HG03159 (cell line): Measurements from ENCODE around the gene IGSF21.
"Not testable (repeated sequence)": the region's sequence is repeated elsewhere in the genome, so short reads cannot be mapped to it uniquely, and the experiment has no call there.

Experiments
- ATAC-seq: cut with Tn5 transposase; IDR thresholded peaks from one replicate; pipeline ENCODE4 v1.9.1; 2021; ENCODE audit warnings: mild to moderate bottlenecking, moderate library complexity; ENCODE audit not compliant: unreplicated experiment

Gene IGSF21

DNA sequence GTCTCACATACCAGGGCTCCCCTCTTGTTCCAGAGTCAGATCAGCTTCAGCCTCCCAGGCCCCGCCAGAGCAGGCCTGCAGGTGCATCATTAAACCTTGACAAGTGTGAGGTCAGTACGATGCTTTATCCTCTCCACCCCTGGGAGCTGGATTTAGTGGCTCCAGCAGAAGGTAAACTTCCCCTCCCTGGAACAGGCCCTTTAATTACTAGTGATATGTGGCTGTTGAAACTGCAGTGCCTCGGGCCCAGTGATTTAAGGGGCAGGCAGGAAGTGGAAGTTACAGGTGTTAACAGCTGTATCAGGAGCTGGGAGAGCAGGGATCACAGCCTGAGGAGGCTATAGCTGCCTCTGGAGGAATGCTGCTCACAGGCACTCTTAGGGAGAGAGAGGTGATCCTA, 240.8 kb downstream of the IGSF21 start:
- no peak for ATAC-seq

DNA sequence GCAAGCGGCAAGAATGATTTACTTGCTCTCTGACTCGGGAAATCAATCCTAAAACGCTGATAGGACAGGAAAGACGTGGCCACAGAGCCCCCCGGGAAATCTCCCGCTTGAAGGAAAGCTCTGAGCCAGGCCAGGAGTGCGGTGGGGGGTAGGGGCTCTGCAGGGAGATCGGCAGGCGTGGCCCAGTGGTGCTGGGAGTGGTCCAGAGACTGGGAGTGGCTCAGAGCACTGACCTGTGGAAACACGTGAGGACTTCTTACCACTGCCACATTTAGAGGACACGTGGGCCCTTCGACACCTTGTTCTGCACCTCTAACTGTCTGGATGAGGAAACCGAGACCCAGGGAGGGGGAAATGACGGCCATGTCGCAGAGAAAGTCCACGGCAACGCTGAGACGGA, 243.1 kb downstream of the IGSF21 start:
- no peak for ATAC-seq

DNA sequence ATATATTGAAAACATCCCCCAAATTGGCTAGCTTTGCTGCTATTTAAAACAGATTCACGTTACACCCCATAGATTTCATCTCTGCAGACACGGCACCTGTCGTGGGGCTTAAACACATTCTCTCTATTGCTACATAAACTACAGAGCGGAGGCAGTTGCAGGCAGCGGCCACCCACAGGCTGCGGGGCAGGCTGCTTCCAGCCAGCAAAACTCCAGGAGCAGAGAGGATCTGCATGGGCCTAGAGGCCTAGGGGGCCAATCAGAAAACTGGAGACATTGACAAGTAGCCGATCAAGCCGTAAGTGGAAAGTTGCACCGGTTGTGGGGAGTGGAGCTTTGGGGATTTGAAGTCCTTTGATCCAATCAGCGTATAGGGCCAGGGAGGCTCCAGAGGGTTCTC, 244.1 kb downstream of the IGSF21 start:
- no peak for ATAC-seq

DNA sequence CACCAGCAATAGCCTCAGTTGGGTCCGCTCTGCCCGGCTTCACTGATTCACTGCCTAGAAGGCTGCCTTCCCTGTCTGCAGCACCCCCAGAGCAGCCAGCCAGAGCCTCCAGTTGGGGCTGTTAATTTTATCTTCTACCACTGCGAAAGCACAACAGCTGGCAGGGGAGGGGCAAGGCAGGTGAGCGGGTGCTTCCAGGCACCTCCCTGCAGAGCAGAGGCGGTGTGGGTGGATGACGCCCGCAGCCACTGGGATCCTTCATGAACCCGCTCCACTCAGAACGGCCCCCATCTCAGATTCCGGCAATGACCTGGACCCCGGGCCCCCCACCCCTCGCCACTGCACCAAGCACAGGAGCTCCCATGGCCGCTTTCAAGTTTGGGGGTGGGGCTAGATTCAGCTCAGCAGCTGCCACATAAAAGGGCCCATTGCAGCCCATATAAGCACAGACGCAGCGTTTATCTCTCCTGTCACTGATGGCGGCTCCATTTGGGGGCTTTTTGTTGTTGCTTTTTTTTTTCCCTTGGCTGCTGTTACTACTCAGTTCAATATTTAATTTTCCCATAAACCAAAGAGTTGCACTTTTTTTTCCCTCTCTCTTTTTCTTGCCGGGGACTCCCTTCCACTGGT, 245.2 kb downstream of the IGSF21 start:
- no peak for ATAC-seq

DNA sequence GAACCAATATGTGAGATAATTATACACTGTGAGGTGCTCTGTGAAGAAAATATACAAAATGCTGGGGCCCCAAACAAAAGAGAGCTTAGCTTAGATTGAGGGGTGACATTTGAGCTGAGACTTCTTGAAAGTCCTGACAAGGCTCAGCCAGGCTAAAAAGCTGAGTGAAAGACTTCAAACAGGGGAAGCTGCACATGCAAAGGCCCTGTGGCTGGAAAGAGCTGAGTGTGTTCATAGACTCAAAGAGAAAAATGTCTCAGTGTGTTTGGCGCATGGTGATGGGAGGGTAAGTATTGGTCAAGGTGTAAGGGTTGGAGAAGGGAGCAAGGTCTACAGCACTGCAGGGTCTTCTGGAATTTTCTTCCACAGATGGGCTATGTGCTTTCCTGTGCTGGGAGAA, 245.9 kb downstream of the IGSF21 start:
- ATAC-seq: no peak

DNA sequence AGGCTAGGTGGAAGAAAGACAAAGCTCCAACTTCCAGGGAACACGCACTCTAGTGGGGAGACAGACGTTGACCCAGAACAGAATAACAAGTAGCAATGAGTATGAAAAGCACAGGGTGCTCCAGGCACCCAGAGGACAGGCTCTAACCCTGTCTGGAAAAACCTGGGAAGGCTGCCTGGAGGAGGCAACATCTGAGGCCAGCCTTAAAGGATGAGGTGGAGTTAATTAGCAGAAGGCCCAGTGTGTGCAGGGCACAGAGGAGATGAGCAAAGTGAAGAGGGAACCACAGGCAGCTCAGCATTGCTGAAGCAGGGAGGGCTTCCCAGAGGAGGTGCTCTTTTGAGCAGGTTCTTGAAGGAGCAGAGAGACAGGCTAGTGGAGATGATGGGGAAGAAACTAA, 246.4 kb downstream of the IGSF21 start:
- no peak for ATAC-seq

DNA sequence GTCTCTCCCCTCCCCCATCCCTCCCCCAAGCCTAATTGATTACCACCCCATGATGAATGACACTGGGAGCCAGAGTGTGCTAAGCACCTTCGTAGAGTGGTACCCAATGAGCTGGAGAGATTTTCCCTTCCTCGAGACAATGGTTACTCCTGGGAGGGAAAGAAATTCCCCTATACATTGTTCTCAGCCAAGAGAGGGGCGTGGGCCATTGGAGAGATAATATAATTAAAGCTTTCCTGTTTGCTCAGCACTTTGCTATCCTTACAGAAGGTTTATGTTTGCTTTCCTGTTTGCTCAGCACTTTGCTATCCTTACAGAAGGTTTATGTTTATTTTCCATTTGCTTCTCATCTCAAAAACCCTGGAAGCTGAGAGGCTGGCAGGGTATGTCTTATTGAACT, 247.0 kb downstream of the IGSF21 start:
- no peak for ATAC-seq

DNA sequence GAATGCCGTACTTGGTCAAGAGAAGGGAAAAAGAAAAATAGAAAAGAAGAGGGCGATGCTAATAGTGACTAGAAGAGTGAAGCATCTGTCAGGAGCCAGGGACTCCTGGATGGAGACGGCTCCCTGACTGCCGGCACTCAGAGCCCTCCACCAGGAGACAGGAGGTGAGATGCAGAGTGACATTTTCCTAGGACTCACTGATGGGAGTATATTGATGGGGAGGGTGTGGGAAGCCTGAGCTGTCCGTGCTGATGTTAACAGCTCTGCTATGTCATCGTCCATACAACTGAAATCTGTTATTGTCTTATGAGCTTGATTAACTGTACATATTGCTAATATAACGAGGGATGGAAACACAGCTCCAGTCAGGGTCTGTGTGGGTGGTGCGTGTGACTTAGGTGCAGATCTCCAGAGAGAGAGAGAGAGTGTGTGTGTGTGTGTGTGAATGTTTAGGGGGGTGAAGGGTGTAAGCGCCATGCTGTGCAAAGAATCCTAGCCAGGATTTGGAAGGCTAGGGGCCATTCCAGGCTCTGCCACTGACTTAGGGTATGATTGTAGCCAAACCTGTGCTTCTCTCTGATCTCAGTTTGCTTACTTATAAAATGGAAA, 250.1 kb downstream of the IGSF21 start:
- ATAC-seq: no peak

DNA sequence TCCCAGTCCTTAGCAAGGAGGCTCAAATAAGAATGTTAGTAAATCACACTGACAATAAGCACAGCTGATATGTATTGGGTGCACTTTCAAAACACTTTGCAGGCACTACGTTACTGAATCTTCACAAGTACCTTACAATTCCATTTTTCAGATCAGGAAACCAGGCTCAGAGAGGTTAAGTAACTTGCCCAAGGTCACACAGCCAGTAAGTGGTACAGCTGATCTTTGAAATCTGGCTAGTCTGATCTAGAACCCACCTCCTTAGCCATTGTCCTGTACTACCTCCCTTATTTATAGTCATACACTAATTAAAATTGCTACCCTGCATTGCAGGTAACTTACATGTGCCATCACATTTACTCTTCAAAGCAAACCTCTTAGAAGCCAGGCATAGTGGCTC, 251.0 kb downstream of the IGSF21 start:
- no peak for ATAC-seq

DNA sequence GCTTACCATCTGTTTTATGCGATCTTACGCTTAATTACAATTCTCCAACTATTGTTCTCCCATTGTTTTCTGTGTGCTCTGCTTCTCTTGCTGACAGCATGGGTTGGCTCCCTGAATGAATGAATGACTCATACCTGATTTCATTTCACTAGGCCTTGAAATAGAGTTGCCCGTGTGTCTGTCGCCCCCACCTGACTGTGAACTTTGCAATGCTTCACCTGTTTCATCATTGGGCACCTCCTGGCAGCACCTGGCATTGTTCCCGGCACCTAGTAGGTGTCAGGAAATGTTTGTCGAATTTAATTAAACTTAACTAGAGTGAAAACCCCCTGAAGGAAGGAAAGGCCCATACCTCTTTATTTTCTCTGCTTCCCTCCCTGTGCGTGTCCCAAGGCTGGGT, 252.7 kb downstream of the IGSF21 start:
- no peak for ATAC-seq

DNA sequence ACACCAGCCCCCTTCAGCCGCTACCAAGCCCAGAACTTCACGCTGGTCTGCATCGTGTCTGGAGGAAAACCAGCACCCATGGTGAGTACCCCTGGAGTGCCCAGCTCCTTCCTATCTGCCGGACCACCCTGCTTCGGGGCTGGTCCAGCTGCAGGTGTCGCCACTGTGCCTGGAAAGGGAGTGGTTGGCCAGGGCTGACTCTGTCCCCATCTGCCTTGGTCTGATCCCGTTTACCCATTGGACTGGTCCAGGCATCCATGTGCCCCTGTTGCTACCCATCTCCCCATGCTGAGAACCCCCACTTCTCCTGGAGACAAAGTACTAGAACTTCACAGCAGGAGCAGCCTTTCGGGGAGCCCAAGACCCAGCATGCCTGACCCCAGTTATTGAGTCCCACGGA, 254.6 kb downstream of the IGSF21 start:
- ATAC-seq: no peak

DNA sequence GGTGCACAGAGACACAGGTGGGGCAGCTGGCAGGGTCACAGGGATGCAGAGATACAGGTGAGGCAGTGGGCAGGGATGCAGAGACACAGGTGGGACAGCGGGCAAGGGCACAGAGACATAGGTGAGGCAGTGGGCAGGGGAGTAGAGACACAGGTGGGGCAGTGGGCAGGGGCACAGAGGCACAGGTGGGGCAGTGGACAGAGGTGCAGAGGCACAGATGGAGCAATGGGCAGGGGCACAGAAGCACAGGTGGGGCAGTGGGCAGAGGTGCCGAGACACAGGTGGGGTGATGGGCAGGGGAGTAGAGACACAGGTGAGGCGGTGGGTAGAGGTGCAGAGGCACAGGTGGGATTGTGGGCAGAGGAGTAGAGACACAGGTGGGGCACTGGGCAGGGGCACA, 255.8 kb downstream of the IGSF21 start:
- no peak for ATAC-seq

DNA sequence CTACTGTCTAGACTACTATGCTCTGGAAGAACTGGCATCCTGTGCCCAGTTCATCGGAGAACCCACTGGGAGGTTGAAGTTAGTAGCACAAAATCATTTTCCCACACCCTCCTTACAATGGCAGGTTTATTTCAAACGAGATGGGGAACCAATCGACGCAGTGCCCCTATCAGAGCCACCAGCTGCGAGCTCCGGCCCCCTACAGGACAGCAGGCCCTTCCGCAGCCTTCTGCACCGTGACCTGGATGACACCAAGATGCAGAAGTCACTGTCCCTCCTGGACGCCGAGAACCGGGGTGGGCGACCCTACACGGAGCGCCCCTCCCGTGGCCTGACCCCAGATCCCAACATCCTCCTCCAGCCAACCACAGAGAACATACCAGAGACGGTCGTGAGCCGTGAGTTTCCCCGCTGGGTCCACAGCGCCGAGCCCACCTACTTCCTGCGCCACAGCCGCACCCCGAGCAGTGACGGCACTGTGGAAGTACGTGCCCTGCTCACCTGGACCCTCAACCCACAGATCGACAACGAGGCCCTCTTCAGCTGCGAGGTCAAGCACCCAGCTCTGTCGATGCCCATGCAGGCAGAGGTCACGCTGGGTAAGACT, 257.6 kb downstream of the IGSF21 start:
- ATAC-seq: no peak

DNA sequence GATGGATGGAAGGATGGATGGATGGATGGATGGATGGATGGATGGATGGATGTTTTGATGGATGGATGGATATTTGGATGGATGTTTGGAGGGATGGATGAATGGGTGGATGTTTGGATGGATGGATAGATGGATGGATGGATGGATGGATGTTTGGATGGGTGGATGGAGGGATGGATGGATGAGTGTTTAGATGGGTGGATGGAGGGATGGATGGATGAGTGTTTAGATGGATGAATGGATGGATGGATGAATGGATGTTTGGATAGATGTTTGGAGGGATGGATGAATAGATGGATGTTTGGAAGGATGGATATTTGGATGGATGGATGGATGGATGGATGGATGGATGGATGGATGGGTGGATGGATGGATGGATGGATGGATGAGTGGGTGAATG, 264.9 kb downstream of the IGSF21 start:
- ATAC-seq: not testable (repeated sequence)

DNA sequence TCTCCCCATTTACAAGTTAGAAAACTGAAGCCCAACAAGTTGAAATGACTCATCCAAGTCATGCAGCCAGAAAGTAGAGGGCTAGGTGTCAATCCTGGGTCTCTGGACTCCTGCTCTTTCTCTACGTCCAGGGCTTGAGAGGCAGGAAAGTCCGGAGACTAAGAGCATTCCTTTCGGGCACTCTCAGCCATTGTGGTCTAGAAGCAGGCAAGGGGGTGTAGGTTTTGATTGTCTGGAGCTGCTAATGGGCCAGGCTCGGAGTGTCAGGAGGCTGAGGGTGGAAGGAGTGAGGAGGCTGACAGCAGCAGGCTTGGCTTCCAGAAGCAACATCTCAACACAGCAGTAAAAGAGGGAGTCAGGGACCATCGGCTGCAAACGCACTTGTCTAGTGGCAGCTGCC, 265.6 kb downstream of the IGSF21 start:
- no peak for ATAC-seq

DNA sequence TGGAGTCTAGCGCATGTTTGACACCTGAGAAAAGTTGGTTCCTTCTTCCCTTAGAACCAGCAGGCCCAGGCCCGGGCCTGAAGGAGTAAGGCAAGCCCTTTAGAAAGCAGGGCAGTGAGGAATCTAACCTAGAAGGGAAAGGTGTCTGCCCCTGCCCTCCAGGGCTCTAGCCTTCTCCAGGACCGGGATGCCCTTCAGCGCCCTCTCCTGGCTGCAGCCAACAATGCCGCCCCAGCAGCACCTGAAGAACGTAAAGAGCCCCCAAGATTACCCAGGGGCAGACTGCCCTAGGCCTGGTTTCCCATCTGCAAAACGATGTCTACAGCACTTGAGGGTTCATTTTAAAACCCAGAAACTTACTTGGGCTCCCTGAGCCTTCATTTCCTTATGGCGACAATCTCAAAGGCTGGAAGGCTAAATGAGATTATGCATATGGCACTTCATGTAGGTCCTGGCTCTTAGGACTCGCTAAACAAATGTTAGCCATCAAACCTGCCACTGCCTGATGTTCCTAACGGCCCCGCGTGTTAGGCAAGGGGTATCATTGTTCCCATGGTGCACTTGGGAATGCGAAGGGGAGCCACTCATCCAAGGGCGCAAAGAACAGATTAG, 266.4 kb downstream of the IGSF21 start:
- no peak for ATAC-seq

DNA sequence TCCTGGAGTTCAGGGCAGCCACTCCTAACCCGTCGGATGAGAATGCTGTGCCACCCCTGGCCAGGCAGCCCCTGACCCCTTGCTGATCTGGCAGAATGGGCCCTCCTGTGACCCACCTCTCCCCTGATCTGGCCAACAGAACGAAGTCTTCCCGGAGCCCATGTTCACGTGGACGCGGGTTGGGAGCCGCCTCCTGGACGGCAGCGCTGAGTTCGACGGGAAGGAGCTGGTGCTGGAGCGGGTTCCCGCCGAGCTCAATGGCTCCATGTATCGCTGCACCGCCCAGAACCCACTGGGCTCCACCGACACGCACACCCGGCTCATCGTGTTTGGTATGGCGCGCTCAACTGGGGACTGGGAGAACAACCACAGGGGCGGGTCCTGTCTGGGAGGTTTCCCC, 269.1 kb downstream of the IGSF21 start:
- no peak for ATAC-seq

DNA sequence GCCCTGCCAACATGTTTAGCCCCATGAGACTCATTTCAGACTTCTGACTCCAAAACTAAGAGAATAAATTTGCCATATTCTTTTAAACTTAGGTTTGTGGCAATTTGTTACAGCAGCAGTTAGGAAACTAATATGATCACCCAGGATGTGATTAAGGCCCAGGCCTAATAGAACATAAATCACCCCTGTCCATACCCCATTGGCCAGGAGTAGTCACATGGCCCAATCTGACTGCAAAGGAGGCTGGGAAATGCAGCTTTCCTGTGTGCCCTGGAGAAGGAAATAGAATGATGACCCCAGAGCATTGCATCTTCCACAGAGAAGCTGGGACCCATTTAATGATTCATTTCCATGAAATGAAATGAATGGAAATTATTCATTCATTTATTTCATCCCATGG, 272.7 kb downstream of the IGSF21 start:
- no peak for ATAC-seq

DNA sequence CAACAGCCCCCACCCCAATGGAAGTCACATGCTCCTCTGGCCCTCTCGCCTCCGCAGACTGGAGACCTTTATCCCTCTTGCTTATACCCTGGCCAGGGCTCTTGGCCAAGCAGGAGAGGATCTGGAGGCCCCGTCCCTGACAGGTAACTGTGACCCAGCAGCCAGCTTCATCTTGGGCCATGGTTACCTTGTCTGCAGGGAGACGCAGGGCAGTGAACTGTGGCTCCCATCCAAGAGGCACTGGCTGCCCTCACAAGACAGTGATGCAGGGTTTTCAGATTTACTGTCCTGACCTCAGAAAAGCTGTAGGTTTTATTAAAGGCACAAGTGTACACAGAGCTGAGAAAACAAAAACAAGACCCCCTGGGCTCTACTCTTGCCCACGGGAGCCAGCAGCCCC, 276.5 kb downstream of the IGSF21 start:
- no peak for ATAC-seq

DNA sequence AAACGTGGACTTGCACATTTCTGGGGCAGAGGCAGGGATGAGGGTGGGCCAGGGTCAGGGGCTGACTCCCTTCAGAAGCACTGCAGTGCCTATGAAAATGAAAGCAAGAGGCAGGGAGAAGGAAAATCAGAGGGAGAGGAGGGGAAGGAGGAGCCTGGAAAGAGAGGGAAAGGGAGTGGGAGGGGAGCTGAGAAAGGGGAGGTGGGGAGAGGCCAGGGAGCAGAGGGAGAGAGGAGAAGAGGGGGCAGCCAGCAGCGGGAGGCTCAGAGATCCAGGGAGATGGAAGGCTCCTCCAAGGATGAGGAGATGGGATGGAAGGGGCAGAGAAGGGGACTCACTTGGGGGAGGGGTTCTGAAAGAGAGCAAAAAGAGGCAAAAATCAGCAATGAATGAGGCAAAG, 276.9 kb downstream of the IGSF21 start:
- no peak for ATAC-seq

DNA sequence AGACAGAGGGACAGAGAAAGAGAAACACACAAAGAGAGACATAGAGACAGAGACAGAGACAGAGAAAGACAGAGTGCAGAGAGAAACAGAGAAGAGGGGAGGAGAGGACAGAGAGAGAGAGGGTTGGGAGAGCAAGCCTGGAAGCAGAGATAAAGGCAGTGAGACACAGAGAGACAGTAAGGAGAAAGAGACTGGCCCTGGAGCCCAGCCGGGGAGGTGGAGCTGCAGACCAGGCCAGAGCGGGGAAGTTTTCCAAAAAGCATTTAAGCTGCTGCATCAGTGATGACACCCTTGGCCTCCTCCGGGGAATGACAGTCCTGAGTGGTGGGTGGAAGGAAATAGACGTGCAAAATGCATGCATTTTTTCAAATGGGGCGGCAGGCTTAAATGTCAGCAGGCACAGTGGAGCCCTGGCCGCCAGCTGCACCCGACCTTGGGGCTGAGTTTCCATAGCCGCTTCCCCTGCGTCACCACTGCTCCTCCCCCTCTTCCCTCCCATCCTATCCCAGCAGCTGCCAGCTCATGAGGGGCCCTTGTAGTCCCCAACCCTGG, 277.7 kb downstream of the IGSF21 start:
- no peak for ATAC-seq

DNA sequence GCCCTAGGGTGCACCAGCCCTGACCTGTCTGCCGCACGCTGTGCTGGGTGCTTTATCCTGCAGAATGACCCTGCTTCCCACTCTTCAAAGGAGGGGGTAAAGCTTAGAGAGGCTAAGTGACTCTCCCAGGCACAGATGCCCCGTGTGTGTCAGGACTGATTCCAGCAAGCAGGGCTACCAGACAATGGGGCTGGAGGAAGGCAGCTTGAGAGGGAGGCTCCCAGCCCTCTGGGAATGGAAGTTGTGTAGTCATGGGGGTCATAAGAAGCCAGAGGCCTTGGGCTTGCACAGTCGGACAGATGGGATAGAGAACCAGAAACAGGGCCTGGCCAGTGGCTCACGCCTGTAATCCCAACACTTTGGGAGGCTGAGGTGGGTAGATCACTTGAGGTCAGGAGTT, 279.0 kb downstream of the IGSF21 start:
- no peak for ATAC-seq
